HG02884 (cell line): Measurements from ENCODE around the gene TAF4.

Source experiments
- ATAC-seq: cut with Tn5 transposase; IDR thresholded peaks from one replicate; pipeline ENCODE4 v1.9.1; 2021; ENCODE audit warnings: mild to moderate bottlenecking, moderate library complexity; ENCODE audit not compliant: unreplicated experiment

Gene TAF4

GRCh38 chr20:61924858-61925554, 140.7 kb downstream of the TAF4 start:
- ATAC-seq: no peak
